Stimulated activated CD4-positive, alpha-beta T cell treated with anti-CD3 and anti-CD28 coated beads, Interleukin-2, amount 100 ng/mL, for 24 hours (primary cell): Measurements from ENCODE around the gene LIMS1.
"Not testable (repeated sequence)": the region's sequence is repeated elsewhere in the genome, so short reads cannot be mapped to it uniquely, and the experiment has no call there.

Experiments used
- DNase-seq, 2 donors: peaks; one replicate each; pipeline ENCODE4 v3.0.0-alpha.2; 2020

Gene LIMS1

GRCh38 chr2:108553209-108553919 lies 19.1 kb downstream of the LIMS1 start:
- DNase-seq, result no peak

DNA sequence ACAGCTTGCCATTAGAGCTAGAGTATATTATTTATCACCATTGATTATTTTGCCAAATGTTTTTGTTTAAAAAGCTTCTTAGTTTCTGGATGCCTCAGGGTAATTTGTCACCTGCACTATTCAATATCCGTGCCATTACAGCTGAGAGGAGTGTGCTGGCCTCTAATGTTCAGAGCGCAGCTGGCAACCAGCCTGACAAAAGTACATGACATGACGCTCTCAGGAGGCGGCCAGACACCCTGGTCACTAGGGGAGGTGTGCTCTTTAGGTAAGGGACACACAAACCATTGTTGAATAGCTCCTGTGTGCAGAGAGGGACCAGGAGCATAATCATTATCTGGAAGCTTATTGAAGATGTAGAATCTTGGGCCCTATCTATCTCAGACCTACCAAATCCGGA lies 20.3 kb downstream of the LIMS1 start:
- DNase-seq, result no peak

GRCh38 chr2:108555572-108555971 lies 21.3 kb downstream of the LIMS1 start:
- DNase-seq, result no peak

DNA sequence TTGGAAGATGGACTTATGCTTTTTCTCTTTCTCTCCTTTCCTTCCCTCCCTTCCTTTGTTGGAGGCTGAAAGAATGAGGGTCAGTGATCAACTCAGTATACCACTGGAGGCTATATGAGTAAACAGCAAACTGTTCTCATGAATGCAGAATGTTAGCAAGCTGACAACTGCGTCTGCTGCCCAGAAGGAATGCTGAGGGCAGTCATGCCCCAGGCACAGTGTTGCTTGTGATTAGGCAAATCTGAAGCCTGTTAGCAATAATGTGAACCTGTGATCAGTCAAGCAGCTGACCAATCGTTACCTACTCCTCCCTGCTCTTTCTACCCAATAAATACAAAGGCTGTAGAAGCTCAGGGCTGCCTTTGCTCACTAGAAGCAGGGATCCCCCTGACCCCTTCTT lies 22.3 kb downstream of the LIMS1 start:
- not testable (repeated sequence) for DNase-seq

DNA sequence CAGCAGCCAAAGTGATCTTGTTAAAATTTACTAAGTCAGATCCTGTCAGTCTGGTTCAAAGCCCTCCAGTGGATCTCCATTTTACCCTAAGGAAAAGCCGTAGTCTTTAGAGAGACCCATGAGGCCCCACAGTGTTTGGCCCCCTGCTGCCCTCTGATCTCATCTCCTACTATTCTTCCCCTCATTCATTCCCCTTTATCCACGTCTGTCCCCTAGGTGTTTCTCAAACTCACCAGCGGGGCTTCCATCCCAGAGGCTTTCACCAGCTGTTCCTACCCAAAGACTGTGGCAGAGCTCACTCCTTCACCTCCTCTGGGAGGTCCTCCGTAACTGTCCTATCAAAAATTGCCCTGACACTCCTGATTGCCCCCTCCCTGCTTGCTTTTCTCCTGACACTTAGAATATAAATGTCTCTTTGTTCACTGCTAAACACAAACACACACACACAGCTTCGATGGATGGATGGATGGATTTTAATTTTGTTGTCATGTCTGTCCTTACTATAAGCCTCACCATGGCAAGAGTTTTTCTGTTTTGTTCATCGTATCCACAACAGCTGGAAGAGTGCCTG lies 26.1 kb downstream of the LIMS1 start:
- DNase-seq, result no peak

GRCh38 chr2:108560895-108561530 lies 26.7 kb downstream of the LIMS1 start:
- DNase-seq, result no peak

- no peak for DNase-seq
These were observed 28.0 kb downstream of the LIMS1 start for GRCh38 chr2:108562274-108562673.

DNA sequence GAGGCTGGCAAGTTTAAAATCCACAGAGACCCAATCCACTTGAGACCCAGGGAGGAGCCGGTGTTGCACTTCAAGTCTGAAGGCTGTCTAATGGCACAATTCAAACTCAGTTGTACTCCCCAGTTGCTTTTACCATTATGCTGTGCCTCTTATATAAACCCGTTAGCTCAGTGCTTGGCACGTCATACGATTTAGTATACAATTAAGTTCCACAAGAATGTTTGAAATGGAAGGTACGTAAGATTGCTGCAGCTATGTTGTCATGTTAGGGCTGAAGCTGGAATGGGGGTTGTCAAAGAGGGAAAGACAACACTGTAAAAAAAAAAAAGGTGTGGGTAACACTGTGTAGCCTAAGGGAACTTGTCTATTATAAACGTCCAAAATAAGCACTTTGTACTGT lies 30.2 kb downstream of the LIMS1 start:
- DNase-seq, result no peak

DNA sequence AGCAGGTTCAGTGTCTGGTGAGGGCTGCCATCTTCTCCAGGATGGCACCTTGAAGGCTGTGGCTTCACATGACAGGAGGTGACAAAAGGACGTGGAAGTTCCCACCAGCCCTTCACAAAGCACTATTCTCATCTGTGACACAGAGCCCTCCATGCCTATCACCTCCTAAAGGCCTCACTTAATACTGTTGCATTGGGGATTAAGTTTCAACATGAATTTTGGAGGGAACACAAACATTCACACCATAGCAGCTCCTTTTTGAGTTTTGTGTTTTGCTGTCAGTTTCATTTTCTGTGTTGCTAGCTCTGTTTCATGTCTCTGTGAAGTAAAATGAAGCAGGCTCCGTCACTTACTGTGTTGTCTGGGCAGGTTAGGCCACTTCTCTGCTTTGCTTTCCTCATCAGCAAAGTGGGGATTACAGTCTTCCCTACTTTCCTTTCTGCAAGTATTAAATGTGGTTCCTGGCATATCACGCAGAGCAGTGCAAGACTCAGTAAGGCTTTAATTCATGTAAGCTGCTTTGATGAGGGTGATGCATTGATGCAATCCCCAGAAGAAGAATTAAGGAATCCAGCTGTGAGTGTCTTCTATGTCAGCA lies 31.6 kb downstream of the LIMS1 start:
- DNase-seq, result no peak

- no peak for DNase-seq
These were observed 36.1 kb downstream of the LIMS1 start for GRCh38 chr2:108570416-108570815.

DNA sequence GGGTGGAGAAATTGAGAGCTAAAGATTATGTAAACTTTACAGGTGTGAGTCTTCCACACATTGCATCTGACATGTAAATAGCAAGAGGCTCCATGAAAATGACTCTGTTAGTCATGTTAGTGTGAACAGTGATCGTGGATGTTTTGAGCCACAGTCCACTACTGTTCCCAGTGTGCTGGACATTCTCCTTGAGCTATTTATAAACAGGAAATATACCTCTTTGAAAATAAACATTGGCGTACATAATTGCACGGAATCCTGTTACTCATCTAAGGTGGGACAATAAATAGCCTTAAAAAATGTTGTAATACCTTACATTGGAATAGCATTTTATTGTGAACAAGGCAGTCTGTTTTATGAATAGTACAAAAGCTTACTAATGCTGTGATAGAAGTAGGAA lies 37.0 kb downstream of the LIMS1 start:
- no peak for DNase-seq

GRCh38 chr2:108573061-108573460 lies 38.8 kb downstream of the LIMS1 start:
- no peak for DNase-seq

- no peak for DNase-seq
These were observed 40.1 kb downstream of the LIMS1 start for GRCh38 chr2:108574332-108574731.

DNA sequence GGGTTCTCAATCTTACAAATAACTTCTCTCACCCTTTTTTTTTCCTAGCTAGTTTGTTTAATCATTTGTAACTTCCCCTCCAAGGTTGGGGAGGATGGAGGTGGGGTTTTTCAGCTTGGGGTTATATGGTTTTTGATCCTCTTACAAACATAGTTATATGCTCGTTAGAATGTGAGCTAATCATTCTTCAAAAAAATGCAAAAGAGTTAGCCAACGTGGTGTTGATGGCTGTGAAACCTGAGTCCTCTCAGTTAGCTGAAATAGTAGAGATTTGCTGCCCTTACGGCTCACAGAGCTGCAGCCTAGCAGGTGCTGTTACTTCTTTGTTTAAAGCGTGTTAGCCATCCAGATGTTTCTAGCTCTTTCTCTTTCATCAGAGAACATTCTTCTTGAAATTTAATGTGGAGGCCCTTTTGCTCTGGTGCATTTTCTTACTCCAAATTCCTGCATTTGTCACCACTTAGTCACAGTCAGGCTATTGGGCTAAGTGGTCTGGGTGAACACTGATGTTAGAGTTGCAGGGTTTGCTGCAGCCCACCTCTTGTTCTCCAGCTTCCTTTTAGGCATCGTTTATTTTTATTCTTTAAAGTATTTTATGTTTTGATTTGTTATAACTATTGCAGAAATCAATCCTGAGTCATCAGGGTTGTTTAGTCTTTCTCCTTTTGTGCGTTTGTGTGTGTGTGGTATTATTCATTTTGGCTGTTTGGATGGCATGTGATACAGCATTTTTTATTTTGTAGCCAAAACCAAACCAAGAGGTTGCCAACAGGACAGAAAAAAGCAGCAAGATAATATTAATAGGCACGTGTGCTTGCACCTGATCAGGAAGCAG lies 41.1 kb downstream of the LIMS1 start:
- no peak for DNase-seq

GRCh38 chr2:108577099-108577498 lies 42.8 kb downstream of the LIMS1 start:
- no peak for DNase-seq

GRCh38 chr2:108579623-108580022 lies 45.4 kb downstream of the LIMS1 start:
- DNase-seq, result no peak

GRCh38 chr2:108580050-108580449 lies 45.8 kb downstream of the LIMS1 start:
- DNase-seq, result no peak

DNA sequence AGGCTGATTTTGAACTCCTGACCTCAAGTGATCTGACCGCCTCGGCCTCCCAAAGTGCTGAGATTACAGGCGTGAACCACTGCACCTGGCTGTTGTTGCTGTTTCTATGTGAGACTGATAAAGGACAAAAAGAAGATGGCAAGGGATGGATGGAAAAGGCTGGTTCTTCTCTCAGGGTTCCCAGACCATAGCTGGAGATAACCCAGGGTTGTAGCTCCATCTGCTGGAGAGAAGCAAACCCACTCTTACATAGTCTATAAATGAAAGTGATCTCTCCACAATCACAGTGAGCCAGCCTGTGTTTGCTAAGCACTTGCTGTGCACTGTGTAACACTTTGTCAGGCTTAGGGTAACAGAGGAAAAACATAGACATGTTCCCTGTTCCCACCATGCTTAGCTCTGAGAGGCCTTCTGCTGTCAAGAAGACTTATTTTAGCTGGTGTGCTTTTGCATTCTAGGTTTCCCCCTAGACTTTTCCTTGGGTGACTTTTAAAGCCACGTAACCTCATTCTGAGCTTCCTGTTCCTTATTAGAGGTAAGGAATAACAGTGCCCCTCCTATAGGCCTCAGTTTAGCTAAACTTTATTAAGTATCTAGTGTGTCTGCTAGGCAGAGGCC lies 49.7 kb downstream of the LIMS1 start:
- DNase-seq, result peak; percentile 41 to 61

GRCh38 chr2:108585436-108585835 lies 51.2 kb downstream of the LIMS1 start:
- DNase-seq, result no peak

GRCh38 chr2:108586116-108586515 lies 51.8 kb downstream of the LIMS1 start:
- no peak for DNase-seq

DNA sequence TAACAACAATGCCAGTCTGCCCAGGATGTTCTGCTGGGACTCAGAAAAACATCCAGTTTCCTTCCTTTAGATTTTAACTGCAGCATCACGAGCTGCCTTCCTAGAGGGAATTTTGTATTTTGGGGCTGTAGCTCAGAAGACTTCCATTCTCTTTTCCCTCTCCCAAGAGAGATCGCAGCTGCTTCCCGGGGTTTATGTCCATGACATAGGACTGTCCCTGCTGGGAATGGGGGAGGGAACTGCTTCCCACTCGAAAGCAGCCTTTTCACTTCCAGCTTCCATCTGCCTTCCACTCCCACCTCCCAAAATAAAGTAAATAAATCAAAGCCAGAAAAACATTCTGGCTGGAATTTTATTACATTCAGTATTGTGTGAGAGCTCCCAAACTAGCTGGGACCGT lies 52.4 kb downstream of the LIMS1 start:
- DNase-seq, result no peak

DNA sequence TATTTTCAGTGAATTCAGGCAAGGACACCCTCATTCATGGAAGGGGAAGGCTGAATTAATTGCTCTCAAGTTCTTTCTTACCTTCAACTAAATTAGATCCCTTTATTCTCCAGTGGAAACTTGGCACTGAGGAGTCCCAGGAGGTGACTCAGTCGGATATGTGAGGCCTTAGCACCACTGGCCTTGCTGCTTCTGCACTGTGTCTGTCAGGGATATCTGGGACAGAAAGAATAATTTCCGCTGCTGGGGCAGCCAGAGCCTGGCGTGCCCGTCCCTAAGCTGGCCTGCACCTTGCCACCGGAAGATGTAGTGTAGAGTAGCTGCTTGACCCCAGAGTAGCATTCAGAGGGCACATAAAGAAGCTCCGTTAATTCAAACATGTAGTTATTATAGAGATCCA lies 53.4 kb downstream of the LIMS1 start:
- DNase-seq, result no peak
